GM18873 (cell line): ENCODE results near the gene PALB2.

Experiments used
- ATAC-seq: cut with Tn5 transposase; IDR thresholded peaks from one replicate; pipeline ENCODE4 v1.9.1; 2021; ENCODE audit warnings: mild to moderate bottlenecking, moderate library complexity, moderate number of reproducible peaks; ENCODE audit not compliant: unreplicated experiment, low FRiP score

Gene PALB2

DNA sequence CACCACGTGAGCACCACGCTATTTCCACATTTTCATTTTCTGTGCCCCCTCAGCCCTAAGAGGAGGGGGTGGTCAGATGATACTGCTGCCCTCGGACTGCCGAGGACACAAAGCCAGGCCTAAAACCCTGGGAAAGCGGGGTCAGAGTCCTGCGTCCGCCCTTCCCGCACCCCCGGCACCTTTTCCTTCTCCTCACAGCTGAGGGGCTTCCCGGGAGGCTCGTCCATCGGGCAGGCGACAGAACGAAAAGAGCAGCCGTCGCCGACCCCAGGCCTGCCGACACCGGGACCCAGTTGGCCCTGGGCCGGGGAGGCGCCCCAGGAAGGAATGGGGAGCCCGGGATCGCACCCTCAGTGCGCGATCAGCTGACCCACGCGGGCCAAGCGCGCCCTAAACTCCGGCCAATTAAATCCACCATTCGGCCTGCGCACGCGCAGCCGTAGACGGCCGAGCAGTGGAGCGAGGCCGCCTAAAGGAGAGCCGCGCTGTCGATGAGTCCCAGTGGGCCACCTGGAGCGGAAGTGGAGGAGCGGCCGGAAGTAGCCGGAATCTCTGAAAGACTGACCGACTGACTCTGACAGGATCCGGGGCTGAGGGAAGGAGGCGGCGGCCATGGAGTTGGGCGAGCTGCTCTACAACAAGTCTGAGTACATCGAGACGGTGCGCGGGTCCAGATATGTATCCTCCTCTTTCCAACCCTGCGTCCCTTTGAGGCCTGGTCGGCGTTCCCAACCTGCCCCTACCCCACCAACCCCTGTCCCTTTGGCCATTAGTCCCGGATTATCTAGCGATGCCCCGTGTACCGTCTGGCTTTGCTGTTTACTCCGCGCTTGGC lies at the start of gene PALB2, which contains the start of gene DCTN5:
TSS of gene PALB2 (minus strand) at position 380 of the 835 bp plus-strand sequence. CDS start at position 227, 153 bp downstream.
TSS of gene DCTN5 (plus strand) at position 536 of the 835 bp plus-strand sequence. CDS start at position 613, 77 bp downstream.
- peak; percentile 88 for ATAC-seq

DNA sequence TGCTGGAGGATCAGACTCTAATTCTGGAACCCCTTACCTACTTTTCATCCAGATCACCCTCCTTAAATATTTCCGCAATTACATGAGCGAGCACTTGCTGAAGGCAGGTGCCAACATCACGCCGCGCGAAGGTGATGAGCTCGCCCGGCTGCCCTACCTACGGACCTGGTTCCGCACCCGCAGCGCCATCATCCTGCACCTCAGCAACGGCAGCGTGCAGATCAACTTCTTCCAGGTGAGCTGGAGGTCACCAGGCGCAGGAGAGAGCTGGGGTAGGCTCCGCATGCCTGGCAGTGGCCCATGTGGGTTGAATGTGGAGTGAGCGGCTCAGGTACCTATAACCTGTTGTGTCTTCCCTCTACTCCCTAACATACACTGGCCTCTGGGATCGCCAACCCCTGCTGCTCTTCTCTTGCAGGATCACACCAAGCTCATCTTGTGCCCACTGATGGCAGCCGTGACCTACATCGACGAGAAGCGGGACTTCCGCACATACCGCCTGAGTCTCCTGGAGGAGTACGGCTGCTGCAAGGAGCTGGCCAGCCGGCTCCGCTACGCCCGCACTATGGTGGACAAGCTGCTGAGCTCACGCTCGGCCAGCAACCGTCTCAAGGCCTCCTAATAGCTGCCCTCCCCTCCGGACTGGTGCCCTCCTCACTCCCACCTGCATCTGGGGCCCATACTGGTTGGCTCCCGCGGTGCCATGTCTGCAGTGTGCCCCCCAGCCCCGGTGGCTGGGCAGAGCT lies 48.5 kb upstream of the PALB2 start:
- ATAC-seq: no peak

DNA sequence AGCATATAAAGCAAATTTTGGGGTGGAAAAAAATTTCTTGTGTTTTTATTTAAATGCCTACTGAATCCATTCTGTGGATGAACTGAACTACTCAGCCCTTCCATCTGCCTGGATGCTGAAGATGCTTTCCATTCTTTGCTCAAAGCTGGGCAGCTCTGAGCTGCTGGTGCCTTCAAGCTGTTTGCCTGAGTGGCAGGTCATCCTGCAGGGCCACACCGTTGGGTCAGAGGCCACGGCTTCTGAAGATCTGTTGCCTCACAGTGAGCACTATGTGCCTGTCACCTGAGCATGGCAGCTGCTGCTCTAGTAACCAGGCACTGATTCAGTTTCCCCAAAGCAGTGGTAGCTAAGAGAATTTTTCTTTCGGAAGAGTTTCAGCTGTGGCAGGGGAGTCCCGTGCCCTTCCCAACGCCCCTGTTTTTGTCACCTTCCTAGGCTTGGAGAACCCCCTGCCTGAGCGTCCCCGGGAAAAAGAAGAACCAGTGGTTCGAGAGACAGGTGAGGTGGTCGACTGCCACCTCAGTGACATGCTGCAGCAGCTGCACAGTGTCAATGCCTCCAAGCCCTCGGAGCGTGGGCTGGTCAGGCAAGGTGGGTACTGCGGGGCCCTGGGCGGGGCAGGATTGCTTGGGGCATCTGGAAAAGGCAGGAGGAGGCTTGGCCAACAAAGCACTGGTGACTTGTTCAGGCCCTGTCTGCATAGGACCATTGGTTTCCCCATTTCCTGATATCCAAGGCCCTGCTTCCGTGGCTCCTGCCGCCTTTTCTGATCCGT lies 46.1 kb upstream of the PALB2 start:
- ATAC-seq: no peak

DNA sequence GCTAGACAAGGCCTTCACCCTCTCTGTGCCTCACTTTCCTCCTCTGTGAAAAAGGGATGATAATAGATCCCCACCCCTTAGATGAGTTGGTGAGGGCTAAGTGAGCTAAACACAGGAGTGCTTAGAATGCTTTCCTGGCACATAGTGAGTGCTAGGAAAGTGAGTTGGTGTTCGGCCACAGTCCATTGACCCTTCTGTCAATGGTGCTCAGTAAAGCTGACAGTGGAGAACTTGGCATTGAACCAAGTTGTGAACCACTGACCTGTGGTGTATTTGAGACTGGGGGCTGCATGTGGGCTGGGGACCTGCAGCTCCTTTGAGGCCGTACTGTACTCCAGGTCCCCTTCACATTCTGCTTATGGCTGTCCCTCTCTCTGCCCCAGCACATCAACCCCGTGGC lies 42.4 kb upstream of the PALB2 start:
- no peak for ATAC-seq

DNA sequence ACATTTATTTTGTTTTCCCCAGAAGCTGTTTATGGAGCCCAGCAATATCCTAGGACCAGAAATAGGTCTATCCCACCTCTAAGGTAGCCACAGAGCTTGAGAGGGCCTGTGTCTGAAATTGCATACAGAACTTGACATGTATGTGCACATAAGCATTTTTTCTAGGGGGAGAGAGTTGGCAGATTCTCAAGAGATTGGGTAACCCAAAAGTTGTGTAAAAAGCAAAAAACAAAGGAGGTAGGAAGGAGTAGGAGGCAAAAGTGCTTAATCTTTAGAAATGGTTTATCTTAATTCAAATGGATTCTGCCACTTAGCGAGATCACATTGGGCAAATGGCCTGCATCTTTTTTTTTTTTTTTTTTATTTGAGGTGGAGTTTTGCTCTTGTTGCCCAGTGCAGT lies 41.1 kb upstream of the PALB2 start:
- ATAC-seq: no peak

DNA sequence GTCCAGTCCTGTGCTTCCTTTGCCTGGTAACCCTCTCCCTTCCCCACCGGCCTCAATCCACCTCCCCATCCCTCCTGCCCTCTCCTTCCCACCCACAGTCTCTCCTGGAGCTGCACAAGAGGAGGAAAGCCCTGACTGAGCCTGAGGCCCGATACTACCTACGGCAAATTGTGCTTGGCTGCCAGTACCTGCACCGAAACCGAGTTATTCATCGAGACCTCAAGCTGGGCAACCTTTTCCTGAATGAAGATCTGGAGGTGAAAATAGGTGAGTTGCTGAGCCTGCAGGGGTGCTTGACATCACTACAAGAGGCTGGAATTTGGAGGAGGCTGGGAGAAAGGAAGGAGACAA lies 38.9 kb upstream of the PALB2 start:
- ATAC-seq: no peak

DNA sequence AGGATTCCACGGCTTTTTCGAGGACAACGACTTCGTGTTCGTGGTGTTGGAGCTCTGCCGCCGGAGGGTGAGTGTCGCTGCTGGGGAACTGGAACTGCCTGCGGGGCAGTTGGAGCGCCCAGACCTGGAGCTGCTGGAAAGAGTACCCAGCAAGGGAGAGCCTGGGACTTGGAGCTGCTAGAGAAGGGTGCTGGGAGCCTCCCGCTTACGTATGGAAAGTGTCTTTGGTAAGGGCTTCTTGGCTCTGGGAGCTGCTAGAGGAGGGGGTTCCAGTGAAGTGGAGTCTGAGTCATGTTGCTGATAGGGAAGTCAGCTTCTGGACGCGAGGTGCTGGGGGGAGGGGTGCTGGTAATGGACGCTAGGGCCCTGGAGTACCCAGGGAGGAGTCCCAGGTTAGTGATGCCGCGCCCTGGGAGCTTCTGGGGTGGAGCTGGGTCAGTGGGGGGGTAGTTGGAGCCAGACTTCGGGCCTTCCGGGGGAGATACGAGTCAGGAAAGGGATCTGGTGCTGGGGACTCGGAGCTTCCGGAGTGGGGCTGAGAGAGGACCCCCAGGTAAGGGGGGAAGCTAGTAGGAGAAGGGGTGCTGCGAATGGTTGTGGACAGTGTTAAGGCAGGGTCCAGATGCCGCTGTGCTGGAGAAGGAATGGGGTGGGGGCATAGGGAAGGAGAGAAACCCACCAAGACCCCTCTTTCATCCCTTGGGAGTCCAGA lies 38.3 kb upstream of the PALB2 start:
- no peak for ATAC-seq

DNA sequence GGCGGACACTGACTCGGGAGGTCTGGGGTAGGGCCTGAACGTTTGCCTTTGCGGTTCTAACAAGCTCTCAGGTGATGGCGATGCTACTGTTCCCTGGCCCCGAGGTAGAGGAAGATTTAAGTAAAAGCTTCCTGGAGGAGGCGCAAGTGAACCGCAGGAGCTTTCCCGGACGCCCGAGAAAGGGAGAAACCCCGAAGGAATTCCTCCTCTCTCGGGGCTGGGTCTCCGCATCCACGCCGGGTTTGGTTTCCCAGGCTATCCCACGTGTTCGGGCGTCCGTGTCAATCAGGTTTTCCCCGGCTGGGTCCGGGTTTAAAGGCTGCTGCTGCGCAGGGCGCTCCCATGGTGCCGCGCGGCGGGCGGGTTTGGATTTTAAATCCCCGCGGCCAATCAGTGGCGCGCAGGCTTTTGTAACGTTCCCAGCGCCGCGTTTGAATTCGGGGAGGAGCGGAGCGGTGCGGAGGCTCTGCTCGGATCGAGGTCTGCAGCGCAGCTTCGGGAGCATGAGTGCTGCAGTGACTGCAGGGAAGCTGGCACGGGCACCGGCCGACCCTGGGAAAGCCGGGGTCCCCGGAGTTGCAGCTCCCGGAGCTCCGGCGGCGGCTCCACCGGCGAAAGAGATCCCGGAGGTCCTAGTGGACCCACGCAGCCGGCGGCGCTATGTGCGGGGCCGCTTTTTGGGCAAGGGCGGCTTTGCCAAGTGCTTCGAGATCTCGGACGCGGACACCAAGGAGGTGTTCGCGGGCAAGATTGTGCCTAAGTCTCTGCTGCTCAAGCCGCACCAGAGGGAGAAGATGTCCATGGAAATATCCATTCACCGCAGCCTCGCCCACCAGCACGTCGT lies 37.5 kb upstream of the PALB2 start, which contains the start of gene PLK1:
TSS of gene PLK1 (plus strand) at position 460 of the 844 bp plus-strand sequence. CDS start at position 504, 44 bp downstream.
- peak; percentile 75 for ATAC-seq

DNA sequence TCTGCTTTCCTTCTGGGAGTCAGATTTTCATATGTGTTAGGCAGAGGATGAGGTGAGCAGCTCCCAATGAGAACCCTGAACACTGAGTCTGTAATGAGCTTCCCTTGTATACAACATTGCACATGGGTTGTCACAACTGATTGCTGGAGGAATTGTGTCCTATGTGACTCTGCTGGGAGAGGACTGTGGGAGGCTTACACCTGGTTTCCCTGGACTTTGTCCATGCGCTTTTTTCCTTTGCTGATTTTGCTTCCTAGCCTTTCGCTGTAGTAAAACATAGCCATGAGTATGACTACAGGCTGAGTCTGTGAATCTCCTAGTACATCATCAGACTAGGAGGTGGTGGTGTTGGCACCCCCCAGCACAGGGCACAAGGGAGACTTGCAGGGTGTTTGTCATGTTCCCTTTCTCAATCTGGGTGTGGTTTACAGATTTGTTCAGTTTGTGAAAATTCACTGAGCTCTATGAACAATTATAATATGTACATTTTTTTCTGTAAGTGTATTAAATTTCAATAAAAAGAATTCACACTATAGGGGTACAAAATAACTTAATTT lies 35.9 kb upstream of the PALB2 start:
- no peak for ATAC-seq

DNA sequence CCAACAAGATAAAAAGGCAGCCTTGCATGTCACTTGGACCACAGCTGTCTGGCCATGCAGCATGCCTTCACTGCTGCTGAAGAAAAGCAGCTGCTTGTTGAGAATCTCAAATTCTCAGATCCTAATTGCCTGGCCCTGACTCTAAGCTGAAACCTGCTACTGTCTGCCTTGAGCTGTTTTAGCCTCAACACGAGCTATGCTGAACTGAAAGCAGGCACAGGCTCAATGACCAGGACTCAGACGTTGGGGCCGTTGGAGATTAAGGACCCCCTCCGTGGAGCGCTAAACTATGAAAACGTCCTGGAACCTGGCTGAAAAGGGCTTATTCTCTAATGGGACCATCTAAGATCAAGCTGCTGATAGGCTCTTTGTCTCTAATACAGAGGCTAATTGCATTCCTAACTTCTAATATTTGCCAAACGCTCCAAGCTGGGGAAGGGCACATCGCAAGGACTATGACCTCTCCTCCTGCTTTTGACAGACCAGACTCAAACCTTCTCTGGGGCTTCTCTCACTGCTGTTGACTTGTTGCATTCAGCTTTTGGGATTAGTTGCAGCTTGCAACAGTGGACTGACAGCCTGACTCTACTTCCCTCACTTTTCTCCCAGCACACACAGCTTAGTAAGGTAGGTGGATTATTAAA lies 33.0 kb upstream of the PALB2 start:
- ATAC-seq: no peak

DNA sequence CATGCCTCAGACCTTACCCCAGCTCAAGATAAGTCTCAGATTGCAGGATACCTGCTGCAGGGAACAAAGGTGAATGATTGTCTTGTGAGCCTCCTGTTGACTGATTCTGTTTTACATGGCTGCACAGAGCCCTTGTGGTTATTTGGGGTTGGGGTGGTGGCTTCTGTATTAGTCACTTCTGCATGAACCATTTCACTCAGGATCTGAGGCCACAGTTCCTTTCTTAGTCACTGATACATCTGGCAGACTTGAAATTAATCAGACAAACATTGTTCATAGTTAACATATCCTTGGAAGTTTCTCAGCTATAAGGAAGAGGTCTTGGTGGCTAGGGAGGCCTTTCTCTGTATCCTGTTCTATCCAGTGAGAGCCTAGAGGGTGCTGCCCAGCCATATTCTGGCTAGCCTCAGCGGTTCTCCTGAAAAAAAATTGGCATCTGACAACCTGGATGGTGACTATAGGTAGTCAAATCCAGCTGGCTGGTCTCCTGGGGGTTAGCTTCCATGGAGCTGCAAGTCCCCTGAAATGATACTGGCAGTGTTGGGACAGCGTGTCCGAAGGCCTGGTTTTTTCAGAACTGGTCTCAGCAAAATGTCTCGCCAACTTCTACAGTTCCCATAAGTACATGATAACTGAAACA lies 29.1 kb upstream of the PALB2 start:
- peak; percentile 87 for ATAC-seq

DNA sequence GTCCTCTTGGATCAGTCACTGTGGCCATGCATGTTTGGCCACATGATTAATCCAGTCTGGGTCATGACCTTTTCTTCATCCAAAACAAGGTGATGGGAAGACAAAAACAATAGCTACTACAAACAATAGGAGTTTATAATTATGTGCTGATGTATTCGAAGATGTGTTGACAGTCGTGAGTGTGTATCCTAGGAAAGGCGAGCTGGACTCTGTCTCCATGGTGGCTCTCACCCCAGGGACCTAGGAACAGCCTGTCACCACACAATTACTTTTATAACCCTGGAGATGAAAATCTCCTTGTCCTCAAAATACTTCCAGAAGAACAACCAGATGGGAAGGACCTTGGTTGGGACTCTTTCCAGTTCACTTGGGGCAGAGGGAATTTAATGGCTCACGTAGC lies 27.8 kb upstream of the PALB2 start:
- no peak for ATAC-seq

DNA sequence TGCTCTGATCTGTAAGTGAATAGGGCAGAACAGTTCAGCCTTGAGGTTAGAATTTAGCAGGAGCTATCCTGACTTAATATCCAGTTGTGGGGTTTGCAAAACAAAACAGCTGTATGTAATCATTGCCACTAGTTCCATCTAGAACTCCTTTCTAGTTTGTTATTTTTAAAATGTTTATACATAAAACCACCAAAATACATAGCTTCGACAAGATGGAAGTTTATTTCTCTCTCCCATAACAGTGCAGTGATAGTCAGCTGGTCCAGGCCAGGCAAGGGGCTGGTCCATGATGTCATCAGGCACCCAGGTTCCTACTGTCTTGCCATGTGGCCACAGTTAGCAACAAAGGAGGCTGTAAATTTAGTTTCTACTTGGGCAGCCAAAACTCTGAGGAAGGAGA lies 27.1 kb upstream of the PALB2 start:
- no peak for ATAC-seq

DNA sequence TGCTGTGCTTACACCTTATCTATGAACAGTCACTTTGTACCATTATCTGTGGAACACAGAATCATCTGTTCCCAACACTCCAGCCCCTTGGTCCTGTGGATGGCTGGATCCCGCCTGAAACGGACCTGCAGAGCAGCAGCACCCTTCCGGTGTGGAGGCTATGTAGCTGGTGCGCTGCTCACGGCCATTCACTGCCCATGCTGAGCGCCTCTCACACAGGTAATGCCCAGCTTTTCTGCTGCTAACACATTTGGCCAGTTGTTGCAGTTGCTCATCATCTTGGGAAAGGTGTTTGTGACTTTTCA lies 26.2 kb upstream of the PALB2 start:
- ATAC-seq: no peak

DNA sequence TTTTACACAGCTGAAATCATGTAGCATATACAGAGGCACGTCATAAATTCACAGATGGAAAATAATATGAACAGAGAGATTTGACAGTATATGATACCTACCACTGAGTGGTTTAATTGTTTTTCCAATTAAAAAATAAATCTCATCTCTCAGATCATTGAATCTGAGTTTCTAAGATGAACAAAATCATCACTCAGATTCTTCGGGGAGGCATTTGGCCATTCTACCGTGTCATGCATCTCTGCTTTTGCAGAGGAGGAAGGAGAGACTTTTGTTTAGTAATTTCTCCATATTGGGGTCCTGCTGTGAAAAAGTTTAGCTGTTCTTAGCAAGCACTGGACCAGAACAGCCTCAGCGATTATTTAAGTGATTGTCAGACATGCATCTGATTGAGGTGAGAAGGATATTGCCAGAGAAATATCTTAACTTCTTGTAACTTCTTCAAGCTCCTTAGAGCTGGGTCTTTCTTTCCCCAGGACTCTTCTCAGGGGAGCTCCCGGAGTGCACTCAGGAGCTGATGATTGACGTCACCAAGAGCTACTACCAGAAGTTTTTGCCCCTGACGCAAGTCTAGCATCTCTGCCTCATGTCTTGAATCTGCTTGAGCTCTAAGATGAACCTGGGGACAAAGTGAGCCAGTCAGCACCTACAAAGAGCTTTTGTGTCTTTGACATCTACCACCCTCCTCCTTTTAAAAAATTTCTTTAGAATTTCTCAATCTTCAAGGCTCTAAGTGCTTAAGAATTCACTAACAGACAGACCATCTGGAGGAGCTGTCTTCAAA lies 25.7 kb upstream of the PALB2 start:
- ATAC-seq: no peak

DNA sequence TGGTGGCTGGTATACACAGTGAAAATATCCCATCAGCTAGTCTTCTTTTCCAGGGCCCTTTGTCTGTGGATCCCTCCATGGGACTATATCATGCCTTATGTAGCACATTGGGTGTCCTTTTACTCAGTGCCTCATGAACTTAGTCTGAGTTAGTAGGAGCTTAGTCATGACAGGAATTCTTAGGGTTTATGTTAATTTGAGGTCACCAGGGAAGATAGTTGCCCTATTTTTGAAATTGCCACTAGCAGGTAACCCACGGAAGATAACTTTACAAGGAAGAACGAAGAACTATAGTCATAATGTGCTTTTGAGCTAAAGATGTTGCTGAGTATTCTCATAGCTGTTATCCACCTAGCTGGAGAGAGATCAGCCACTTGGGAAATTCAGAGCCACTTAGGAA lies 22.8 kb upstream of the PALB2 start:
- ATAC-seq: no peak

DNA sequence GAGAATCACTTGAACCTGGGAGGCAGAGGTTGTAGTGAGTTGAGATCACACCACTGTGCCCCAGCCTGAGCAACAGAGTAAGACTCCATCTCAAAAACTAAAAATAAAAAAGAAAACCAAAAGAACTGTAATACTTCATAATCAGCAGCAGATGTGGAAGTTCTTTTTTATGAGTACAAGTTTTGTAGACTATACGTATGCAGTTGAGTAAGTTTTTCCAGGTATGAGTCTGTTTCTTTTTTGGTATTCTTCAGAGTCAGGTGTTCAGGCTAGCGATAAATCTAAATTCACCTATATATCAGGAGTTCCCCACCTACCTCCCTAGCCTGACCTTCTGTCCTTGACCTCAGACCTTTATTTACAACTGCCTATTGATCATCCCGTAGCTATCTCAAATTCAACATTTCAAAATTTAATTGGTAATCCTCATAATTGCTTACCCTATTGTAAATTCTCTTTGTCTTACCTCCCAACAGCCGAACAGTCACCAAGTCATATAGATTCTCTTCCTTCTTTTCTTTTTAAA lies 10.9 kb upstream of the PALB2 start:
- no peak for ATAC-seq
